Astrocyte (in vitro differentiated cells and primary cell): ENCODE data around the gene NYNRIN. TPM values are rescaled to one million over a fixed set of nuclear protein-coding genes. Genes with fewer than 3 reads are reported as not detected.

ENCODE experiments used
- DNase-seq: peaks from one replicate; pipeline ENCODE4 v3.0.0-alpha.2; 2010; ENCODE audit warnings: low read depth
- FAIRE-seq: peaks from 2 replicates; lab custom pipeline; 2011; peaks lifted over from hg19 to GRCh38; lab: Jason Lieb, UNC
- H2AFZ ChIP-seq: 2 replicates; pipeline ENCODE4 v1.6.0; 2012; ENCODE audit warnings: low read depth, low read length, inconsistent platforms
- H3K27ac ChIP-seq: 2 replicates; pipeline ENCODE4 v1.5.1; 2011; ENCODE audit warnings: low read depth, low read length, inconsistent platforms
- H3K27me3 ChIP-seq: 2 replicates; pipeline ENCODE4 v1.6.0; 2011; ENCODE audit warnings: low read length, inconsistent platforms; ENCODE audit not compliant: insufficient read depth
- H3K36me3 ChIP-seq: 2 replicates; pipeline ENCODE4 v1.5.1; 2011; ENCODE audit warnings: low read length, inconsistent platforms; ENCODE audit not compliant: insufficient read depth
- H3K4me1 ChIP-seq: 2 replicates; pipeline ENCODE4 v1.5.1; 2011; ENCODE audit warnings: low read length, inconsistent platforms; ENCODE audit not compliant: insufficient read depth
- H3K4me2 ChIP-seq: 2 replicates; pipeline ENCODE4 v1.6.0; 2012; ENCODE audit warnings: low read length, inconsistent platforms
- H3K4me3 ChIP-seq: 2 replicates; pipeline ENCODE4 v1.5.1; 2011; ENCODE audit warnings: low read depth, mild to moderate bottlenecking, low read length, inconsistent platforms; ENCODE audit not compliant: insufficient read depth
- H3K79me2 ChIP-seq: 2 replicates; pipeline ENCODE4 v1.6.0; 2012; ENCODE audit warnings: mild to moderate bottlenecking, low read length, inconsistent platforms; ENCODE audit not compliant: insufficient read depth
- H3K9ac ChIP-seq: 2 replicates; pipeline ENCODE4 v1.6.0; 2012; ENCODE audit warnings: mild to moderate bottlenecking, low read length, inconsistent platforms
- H3K9me3 ChIP-seq: 2 replicates; pipeline ENCODE4 v1.5.1; 2012; ENCODE audit warnings: low read depth, mild to moderate bottlenecking, low read length, inconsistent platforms; ENCODE audit not compliant: insufficient read depth
- H4K20me1 ChIP-seq: 2 replicates; pipeline ENCODE4 v1.6.0; 2012; ENCODE audit warnings: low read length, inconsistent platforms; ENCODE audit not compliant: insufficient read depth
- H3K27ac Mint-ChIP-seq: one replicate; pipeline ENCODE4 v1.8.0; 2021; ENCODE audit warnings: mild to moderate bottlenecking, mixed read lengths; ENCODE audit not compliant: unreplicated experiment
- H3K27me3 Mint-ChIP-seq: one replicate; pipeline ENCODE4 v1.8.0; 2021; ENCODE audit warnings: low read depth, mixed read lengths; ENCODE audit not compliant: unreplicated experiment
- H3K36me3 Mint-ChIP-seq: one replicate; pipeline ENCODE4 v1.8.0; 2021; ENCODE audit warnings: low read depth, mixed read lengths; ENCODE audit not compliant: unreplicated experiment
- H3K4me1 Mint-ChIP-seq: one replicate; pipeline ENCODE4 v1.8.0; 2021; ENCODE audit warnings: low read depth, mixed read lengths; ENCODE audit not compliant: unreplicated experiment
- H3K4me3 Mint-ChIP-seq: one replicate; pipeline ENCODE4 v1.8.0; 2021; ENCODE audit warnings: mild to moderate bottlenecking, moderate library complexity, mixed read lengths; ENCODE audit not compliant: unreplicated experiment
- H3K9me3 Mint-ChIP-seq: one replicate; pipeline ENCODE4 v1.8.0; 2021; ENCODE audit warnings: mild to moderate bottlenecking, mixed read lengths; ENCODE audit not compliant: unreplicated experiment
- EZH2 ChIP-seq: IDR thresholded peaks from 2 replicates; pipeline ENCODE4 v1.6.1; 2012; ENCODE audit warnings: mild to moderate bottlenecking, low read length, inconsistent platforms; ENCODE audit not compliant: insufficient read depth
- total RNA-seq: library from RNA; stranded (reverse); gene quantifications from 2 replicates; pipeline ENCODE4 v1.2.1, GENCODE V29; 2021
- TF ChIP-seq, protein P1 (sequence below): IDR thresholded peaks from 2 replicates; pipeline ENCODE4 v1.5.1; 2011; ENCODE audit warnings: low read depth, mild to moderate bottlenecking, inconsistent platforms, low read length, moderate library complexity; ENCODE audit not compliant: insufficient read depth

NYNRIN gene
- total RNA-seq, 1 donor from 2014 or later: 25.4 TPM

DNA sequence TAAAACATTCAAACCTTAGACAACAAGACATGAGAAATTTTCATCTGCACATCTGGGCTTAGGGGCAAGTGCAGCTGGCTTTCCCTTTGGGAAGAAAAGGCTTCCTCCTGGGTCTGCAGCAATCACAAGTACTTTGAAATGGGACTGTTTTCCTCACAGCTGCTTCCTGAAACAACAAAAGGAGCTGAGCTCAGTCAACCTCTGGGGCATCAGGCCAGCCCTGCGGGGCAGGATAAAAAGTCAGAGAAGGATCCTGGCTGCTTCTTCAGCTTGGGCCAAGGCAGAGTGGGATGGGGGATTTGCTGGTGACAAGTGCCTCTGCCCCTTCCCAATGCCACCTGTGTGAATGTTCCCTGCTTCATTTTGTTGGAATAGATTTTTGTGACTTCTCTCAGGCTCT, 59.9 kb downstream of the NYNRIN start:
- Mint-ChIP-seq H3K36me3 (peaks cover 34% of the 10 kb centered on the region), H3K9me3 (peaks cover 21% of the 10 kb centered on the region), H3K27me3 (no peaks in the 10 kb centered on the region), H3K4me3 (no peak overlapping the region), H3K27ac (no peak overlapping the region), H3K4me1 (no peaks in the 10 kb centered on the region)
- no peak overlapping the region for H3K4me2 ChIP-seq
- H3K4me1 ChIP-seq: no peaks in the 10 kb centered on the region
- no peaks in the 10 kb centered on the region for H3K36me3 ChIP-seq
- no peak for TF ChIP-seq EZH2
- TF ChIP-seq, protein P1, sequence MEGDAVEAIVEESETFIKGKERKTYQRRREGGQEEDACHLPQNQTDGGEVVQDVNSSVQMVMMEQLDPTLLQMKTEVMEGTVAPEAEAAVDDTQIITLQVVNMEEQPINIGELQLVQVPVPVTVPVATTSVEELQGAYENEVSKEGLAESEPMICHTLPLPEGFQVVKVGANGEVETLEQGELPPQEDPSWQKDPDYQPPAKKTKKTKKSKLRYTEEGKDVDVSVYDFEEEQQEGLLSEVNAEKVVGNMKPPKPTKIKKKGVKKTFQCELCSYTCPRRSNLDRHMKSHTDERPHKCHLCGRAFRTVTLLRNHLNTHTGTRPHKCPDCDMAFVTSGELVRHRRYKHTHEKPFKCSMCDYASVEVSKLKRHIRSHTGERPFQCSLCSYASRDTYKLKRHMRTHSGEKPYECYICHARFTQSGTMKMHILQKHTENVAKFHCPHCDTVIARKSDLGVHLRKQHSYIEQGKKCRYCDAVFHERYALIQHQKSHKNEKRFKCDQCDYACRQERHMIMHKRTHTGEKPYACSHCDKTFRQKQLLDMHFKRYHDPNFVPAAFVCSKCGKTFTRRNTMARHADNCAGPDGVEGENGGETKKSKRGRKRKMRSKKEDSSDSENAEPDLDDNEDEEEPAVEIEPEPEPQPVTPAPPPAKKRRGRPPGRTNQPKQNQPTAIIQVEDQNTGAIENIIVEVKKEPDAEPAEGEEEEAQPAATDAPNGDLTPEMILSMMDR: no peak
- DNase-seq (no peak), FAIRE-seq (no peak)
- H3K27ac ChIP-seq: no peak overlapping the region
- H2AFZ ChIP-seq: no peak overlapping the region
- H3K9ac ChIP-seq: no peak overlapping the region
- no peaks in the 10 kb centered on the region for H4K20me1 ChIP-seq
- H3K4me3 ChIP-seq: no peak overlapping the region
- H3K79me2 ChIP-seq: no peaks in the 10 kb centered on the region
- no peaks in the 10 kb centered on the region for H3K27me3 ChIP-seq
- H3K9me3 ChIP-seq: no peaks in the 10 kb centered on the region

DNA sequence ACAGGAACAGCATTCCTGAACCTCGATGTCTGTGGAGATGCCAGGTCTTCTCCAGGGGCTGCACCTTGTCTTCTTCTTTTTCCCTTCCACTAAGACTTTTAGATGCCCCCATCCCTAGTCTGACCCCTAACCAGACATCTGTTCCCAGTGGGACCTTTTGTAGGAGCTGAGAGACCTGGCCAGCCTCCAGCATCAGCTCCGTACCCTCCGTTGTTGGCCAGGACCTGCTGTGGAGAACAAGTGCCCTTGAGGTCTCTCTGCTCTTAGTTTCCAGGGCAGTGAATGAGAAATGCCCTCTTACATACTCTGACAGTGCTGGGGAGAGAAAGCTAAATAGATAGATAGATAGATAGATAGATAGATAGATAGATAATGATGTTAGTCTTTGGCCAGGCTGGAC, 60.5 kb downstream of the NYNRIN start:
- H3K79me2 ChIP-seq: no peaks in the 10 kb centered on the region
- no peak overlapping the region for H3K4me3 ChIP-seq
- no peaks in the 10 kb centered on the region for H3K27me3 ChIP-seq
- no peaks in the 10 kb centered on the region for H4K20me1 ChIP-seq
- no peak overlapping the region for H3K27ac ChIP-seq
- no peak overlapping the region for H2AFZ ChIP-seq
- H3K36me3 Mint-ChIP-seq: peaks cover 28% of the 10 kb centered on the region
- no peaks in the 10 kb centered on the region for H3K9me3 ChIP-seq
- no peak overlapping the region for H3K4me3 Mint-ChIP-seq
- H3K27me3 Mint-ChIP-seq: no peaks in the 10 kb centered on the region
- FAIRE-seq (no peak), DNase-seq (no peak)
- H3K36me3 ChIP-seq: no peaks in the 10 kb centered on the region
- no peak overlapping the region for H3K27ac Mint-ChIP-seq
- no peaks in the 10 kb centered on the region for H3K4me1 Mint-ChIP-seq
- no peak overlapping the region for H3K9ac ChIP-seq
- no peaks in the 10 kb centered on the region for H3K4me1 ChIP-seq
- TF ChIP-seq, protein P1: no peak
- TF ChIP-seq EZH2: no peak
- H3K4me2 ChIP-seq: no peak overlapping the region
- H3K9me3 Mint-ChIP-seq: peaks cover 15% of the 10 kb centered on the region

DNA sequence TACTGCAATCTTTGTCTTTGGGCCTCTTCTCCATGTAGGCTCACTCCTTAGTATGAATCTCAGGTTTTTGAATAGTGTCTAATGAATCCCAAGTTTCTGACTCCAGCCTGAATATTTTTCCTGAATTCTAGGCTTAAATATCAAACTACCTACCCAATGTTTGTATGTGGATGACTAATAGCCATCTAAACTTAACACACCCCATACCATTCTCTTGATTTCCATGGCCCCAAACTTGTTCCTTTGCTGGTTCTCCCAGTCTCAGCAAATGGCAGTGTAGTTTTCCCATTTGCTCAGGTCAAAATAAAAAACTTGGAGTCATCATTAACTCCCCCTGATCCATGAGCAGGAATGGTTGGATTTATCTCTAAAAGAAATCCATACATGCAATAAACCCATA, 62.5 kb downstream of the NYNRIN start:
- Mint-ChIP-seq H3K27ac (no peak overlapping the region), H3K36me3 (peaks cover 24% of the 10 kb centered on the region), H3K27me3 (no peaks in the 10 kb centered on the region), H3K4me1 (no peaks in the 10 kb centered on the region), H3K4me3 (no peak overlapping the region), H3K9me3 (peaks cover 11% of the 10 kb centered on the region)
- Histone ChIP-seq H3K4me1 (no peaks in the 10 kb centered on the region), H3K4me2 (no peak overlapping the region), H3K36me3 (no peaks in the 10 kb centered on the region), H2AFZ (no peak overlapping the region), H3K27ac (no peak overlapping the region), H3K4me3 (no peak overlapping the region), H3K79me2 (no peaks in the 10 kb centered on the region), H4K20me1 (no peaks in the 10 kb centered on the region), H3K9me3 (no peaks in the 10 kb centered on the region), H3K27me3 (no peaks in the 10 kb centered on the region), H3K9ac (no peak overlapping the region)
- FAIRE-seq (no peak), DNase-seq (no peak)
- TF ChIP-seq EZH2: no peak
- TF ChIP-seq, protein P1: no peak
